A673 (cell line): ENCODE data around the gene RNF2. TPM values are rescaled to one million over a fixed set of nuclear protein-coding genes. Genes with fewer than 3 reads are reported as not detected.

ENCODE experiments used
- BruUV-seq: library from RNA; stranded (reverse); fragments of 400-500 nt; replicated peaks from 2 replicates; lab custom pipeline; 2021; lab: Mats Ljungman, UMichigan
- CTCF ChIA-PET: fragments of 300-600 bp; sonication (Branson Sonifier 250); formaldehyde crosslinking; loops from one replicate; lab custom pipeline; 2022; ENCODE audit warnings: antibody characterized with exemption; lab: Charles Lee
- POLR2A ChIA-PET: fragments of 300-600 bp; sonication (Branson Sonifier 250); formaldehyde crosslinking; loops from one replicate; lab custom pipeline; 2022; ENCODE audit warnings: antibody characterized with exemption; ENCODE audit not compliant: low non-redundant PET; lab: Charles Lee
- DNase-seq: peaks from one replicate; pipeline ENCODE4 v3.0.0-alpha.2; 2015; ENCODE audit warnings: low spot score
- H3K27ac ChIP-seq: fragments of 200-600 bp; sonication (generic); 2 replicates; pipeline ENCODE4 v1.5.1; 2016; ENCODE audit warnings: mixed run types, low read depth, mild to moderate bottlenecking, mixed read lengths, antibody characterized with exemption, low read length; ENCODE audit not compliant: poor library complexity, severe bottlenecking
- H3K27me3 ChIP-seq: fragments of 200-600 bp; sonication (generic); replicated peaks from 2 replicates; pipeline ENCODE4 v1.6.1; 2017; ENCODE audit warnings: mixed run types, low read depth, mild to moderate bottlenecking, mixed read lengths, antibody characterized with exemption, low read length; ENCODE audit not compliant: insufficient read depth, poor library complexity
- H3K36me3 ChIP-seq: fragments of 200-600 bp; sonication (generic); 2 replicates; pipeline ENCODE4 v1.6.1; 2016; ENCODE audit warnings: mixed run types, mild to moderate bottlenecking, mixed read lengths, antibody characterized with exemption, low read length; ENCODE audit not compliant: insufficient read depth, poor library complexity, severe bottlenecking
- H3K4me1 ChIP-seq: fragments of 200-600 bp; sonication (generic); 2 replicates; pipeline ENCODE4 v1.6.1; 2017; ENCODE audit warnings: mixed run types, mild to moderate bottlenecking, mixed read lengths, antibody characterized with exemption, low read length; ENCODE audit not compliant: insufficient read depth, poor library complexity, severe bottlenecking
- H3K4me3 ChIP-seq: fragments of 200-600 bp; sonication (generic); 2 replicates; pipeline ENCODE4 v1.5.1; 2016; ENCODE audit warnings: low read depth, mixed run types, mild to moderate bottlenecking, mixed read lengths, low read length; ENCODE audit not compliant: poor library complexity, severe bottlenecking
- H3K9me3 ChIP-seq: fragments of 200-600 bp; sonication (generic); 2 replicates; pipeline ENCODE4 v1.6.1; 2016; ENCODE audit warnings: mixed run types, low read depth, mild to moderate bottlenecking, mixed read lengths, antibody characterized with exemption, low read length; ENCODE audit not compliant: poor library complexity, severe bottlenecking
- EZH2 ChIP-seq: fragments of 200-600 bp; sonication (generic); IDR thresholded peaks from 2 replicates; pipeline ENCODE4 v1.6.1; 2017; ENCODE audit warnings: borderline replicate concordance, low read depth, mild to moderate bottlenecking, mixed read lengths, antibody characterized with exemption, low read length; ENCODE audit not compliant: poor library complexity, severe bottlenecking
- intact Hi-C: fragments of 100-400 bp; cut with micrococcal nuclease; formaldehyde crosslinking; loops from one replicate; pipeline ENCODE4 v1.10.0; 2022; ENCODE audit not compliant: unreplicated experiment
- total RNA-seq: library from RNA; stranded (reverse); gene quantifications from 2 replicates; pipeline ENCODE4 v1.2.3, GENCODE V29; 2021
- TF ChIP-seq, protein P1 (sequence below): fragments of 300-800, 200-600 bp; sonication (generic); conservative IDR thresholded peaks from 2 replicates; pipeline ENCODE4 v1.5.1; 2017; ENCODE audit warnings: low read depth, mild to moderate bottlenecking, antibody characterized with exemption, low read length, moderate library complexity, mixed read lengths

RNF2 gene
- total RNA-seq, 1 experiment from 2014 or later, result 50.8 TPM

- ChIA-PET POLR2A (no interaction called here), CTCF (no interaction called here)
- Histone ChIP-seq H3K27ac (no peak overlapping the region), H3K4me1 (no peaks in the 10 kb centered on the region), H3K36me3 (peaks cover 21% of the 10 kb centered on the region), H3K9me3 (peaks cover 10% of the 10 kb centered on the region), H3K27me3 (no peaks in the 10 kb centered on the region), H3K4me3 (no peak overlapping the region)
- no peak for DNase-seq
- no TSS peak for BruUV-seq
- no peak for TF ChIP-seq EZH2
- TF ChIP-seq, protein P1, sequence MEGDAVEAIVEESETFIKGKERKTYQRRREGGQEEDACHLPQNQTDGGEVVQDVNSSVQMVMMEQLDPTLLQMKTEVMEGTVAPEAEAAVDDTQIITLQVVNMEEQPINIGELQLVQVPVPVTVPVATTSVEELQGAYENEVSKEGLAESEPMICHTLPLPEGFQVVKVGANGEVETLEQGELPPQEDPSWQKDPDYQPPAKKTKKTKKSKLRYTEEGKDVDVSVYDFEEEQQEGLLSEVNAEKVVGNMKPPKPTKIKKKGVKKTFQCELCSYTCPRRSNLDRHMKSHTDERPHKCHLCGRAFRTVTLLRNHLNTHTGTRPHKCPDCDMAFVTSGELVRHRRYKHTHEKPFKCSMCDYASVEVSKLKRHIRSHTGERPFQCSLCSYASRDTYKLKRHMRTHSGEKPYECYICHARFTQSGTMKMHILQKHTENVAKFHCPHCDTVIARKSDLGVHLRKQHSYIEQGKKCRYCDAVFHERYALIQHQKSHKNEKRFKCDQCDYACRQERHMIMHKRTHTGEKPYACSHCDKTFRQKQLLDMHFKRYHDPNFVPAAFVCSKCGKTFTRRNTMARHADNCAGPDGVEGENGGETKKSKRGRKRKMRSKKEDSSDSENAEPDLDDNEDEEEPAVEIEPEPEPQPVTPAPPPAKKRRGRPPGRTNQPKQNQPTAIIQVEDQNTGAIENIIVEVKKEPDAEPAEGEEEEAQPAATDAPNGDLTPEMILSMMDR, result no peak
- intact Hi-C loops, result no loop called here
These were observed 58.7 kb downstream of the RNF2 start for GRCh38 chr1:185104083-185104482.

DNA sequence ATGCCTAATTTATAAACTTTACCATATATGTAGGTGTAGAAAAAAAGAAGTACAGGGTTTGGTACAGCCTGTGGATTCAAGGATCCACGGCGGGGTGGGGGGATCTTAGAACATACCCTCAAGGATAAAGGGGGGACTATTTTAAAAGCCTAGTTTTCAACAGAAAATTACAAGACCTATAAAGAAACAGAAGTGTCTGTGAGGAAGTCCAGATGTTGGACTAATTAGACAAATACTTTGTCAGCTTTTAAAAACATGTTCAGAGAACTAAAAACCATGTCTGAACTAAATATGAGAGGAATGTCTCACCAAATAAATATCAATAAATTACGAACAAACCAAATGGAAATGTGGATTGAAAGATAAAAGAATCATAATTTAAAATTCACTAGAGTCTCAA lies 59.8 kb downstream of the RNF2 start:
- H3K27me3 ChIP-seq, result no peaks in the 10 kb centered on the region
- H3K4me3 ChIP-seq, result no peak overlapping the region
- no peak for DNase-seq
- H3K27ac ChIP-seq, result no peak overlapping the region
- H3K4me1 ChIP-seq, result no peaks in the 10 kb centered on the region
- CTCF ChIA-PET, result no interaction called here
- intact Hi-C loops, result no loop called here
- H3K9me3 ChIP-seq, result peaks cover 10% of the 10 kb centered on the region
- POLR2A ChIA-PET, result interaction anchor here (0.8 kb wide), 1 partner anchor 45 kb away, joined by 3 read pairs; no protein-coding TSS in a partner anchor
- TF ChIP-seq EZH2, result no peak
- TF ChIP-seq, protein P1, result no peak
- no TSS peak for BruUV-seq
- H3K36me3 ChIP-seq, result peaks cover 11% of the 10 kb centered on the region

DNA sequence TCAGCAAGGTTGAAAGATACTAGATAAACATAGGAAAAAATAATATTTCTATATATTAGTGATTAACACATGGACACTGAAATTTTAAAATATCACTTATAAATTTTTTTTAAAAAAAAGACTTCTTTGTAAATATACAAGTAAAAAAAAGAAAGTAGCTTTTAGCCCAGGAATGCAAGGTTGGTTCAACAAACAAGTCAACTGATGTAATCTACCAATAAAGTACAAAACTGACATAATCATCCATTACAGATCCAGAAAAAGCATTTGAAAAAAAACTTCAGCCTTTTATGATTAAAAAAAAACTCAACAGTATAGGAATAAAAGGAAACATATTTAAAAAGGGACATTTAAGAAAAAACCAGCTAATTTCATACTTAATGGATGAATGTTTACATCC lies 63.0 kb downstream of the RNF2 start:
- Histone ChIP-seq H3K27me3 (no peaks in the 10 kb centered on the region), H3K36me3 (no peaks in the 10 kb centered on the region), H3K9me3 (peaks cover 10% of the 10 kb centered on the region), H3K4me1 (no peaks in the 10 kb centered on the region), H3K27ac (no peak overlapping the region), H3K4me3 (no peak overlapping the region)
- no peak for TF ChIP-seq EZH2
- TF ChIP-seq, protein P1, result no peak
- CTCF ChIA-PET, result no interaction called here
- intact Hi-C loops, result no loop called here
- no TSS peak for BruUV-seq
- DNase-seq, result no peak
- POLR2A ChIA-PET, result no interaction called here
